Measurements from ENCODE around the gene CDH4. TPM values are rescaled to one million over a fixed set of nuclear protein-coding genes. Genes with fewer than 3 reads are reported as not detected.
"Not testable (repeated sequence)": the region's sequence is repeated elsewhere in the genome, so short reads cannot be mapped to it uniquely, and the experiment has no call there.

Gene CDH4
- total and polyA plus RNA-seq, 2 of the 13 experiments (the other 11 are each of a cell fraction or from before 2014, with no cell fraction given) = not detected

DNA sequence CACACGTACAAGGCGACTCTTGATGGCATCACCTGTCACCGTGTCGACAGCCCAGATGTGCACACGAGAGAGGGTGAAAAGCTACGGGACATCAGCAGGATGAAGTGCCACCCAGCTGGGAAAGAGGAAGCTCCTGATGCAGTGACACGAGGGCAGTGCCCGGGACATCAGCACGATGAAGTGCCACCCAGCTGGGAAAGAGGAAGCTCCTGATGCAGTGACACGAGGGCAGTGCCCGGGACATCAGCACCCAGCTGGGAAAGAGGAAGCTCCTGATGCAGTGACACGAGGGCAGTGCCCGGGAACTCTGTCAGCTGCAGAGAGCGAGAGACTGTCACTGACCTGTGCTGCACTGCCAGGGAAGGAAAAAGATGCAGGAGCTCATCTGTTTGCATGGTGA lies 732.4 kb downstream of the CDH4 start:
- H2AFZ ChIP-seq (ENCODE audit: low read length); H3K9me3 ChIP-seq (ENCODE audit: low read length); POLR2A ChIA-PET; H3K9ac ChIP-seq (ENCODE audit: insufficient read depth, low read depth, low read length); BruUV-seq (replicated peaks); in situ Hi-C loops (cut with HindIII; ENCODE audit: extremely low pct_ligation_motif_present, low pct_unique_long_range_greater_than_20kb); H3K27me3 ChIP-seq (ENCODE audit: control insufficient read depth in 1 of 2, insufficient read depth in 2 of 2, low read length in 2 of 2); H3K27ac ChIP-seq (ENCODE audit: extremely low read length, insufficient read depth, low read length); DNase-seq (ENCODE audit: low spot score); H3K4me3 ChIP-seq (replicated peaks in 1 of 3; ENCODE audit: insufficient read depth in 1 of 3, low read depth in 2 of 3, low read length in 3 of 3); ATAC-seq; intact Hi-C loops (cut with micrococcal nuclease; ENCODE audit: unreplicated experiment); H3K79me2 ChIP-seq (ENCODE audit: insufficient read depth, low read length); H3K4me2 ChIP-seq (ENCODE audit: low read depth, low read length); H3K4me1 ChIP-seq (ENCODE audit: insufficient read depth, low read length); FAIRE-seq; CTCF ChIA-PET (ENCODE audit: low intra/inter-chr PET ratio, low total read pairs): not testable (repeated sequence)
- H4K20me1 ChIP-seq (ENCODE audit: insufficient read depth, low read length) = peaks cover 20% of the 10 kb centered on the region; the same call in 1 of the 2 replicates
- H3K36me3 ChIP-seq (replicated peaks in 1 of 2; ENCODE audit: control insufficient read depth in 1 of 2, insufficient read depth in 2 of 2, low read length in 2 of 2) = peaks cover 15 to 59% of the 10 kb centered on the region in 2 experiments
- 92% methylated on average over 14 of the region's 14 CpGs for WGBS (ENCODE audit: low lambda C conversion rate)

DNA sequence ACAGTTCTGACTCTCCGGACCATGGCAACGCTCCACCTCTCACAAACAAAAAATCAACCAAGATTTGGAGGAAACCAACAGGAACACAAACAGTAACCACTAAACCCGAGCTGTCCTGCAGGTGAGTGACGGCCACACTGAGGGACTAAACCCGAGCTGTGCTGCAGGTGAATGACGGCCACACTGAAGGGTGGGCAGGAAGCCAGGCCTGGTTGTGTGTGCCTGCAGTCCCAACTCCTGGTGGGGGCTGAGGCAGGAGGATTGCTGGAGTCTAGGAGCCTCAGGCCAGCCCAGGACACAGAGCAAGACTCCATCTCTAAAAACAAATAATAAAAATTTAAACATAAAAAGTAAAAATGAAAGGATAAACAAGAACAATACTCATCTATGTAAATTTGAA lies 733.0 kb downstream of the CDH4 start:
- intact Hi-C loops (cut with micrococcal nuclease; ENCODE audit: unreplicated experiment) (no loop called here), in situ Hi-C loops (cut with HindIII; ENCODE audit: extremely low pct_ligation_motif_present, low pct_unique_long_range_greater_than_20kb) (no loop called here)
- H2AFZ ChIP-seq (ENCODE audit: low read length) = no peak overlapping the region
- H3K4me2 ChIP-seq (ENCODE audit: low read depth, low read length) = no peak overlapping the region
- CTCF ChIA-PET (ENCODE audit: low intra/inter-chr PET ratio, low total read pairs) = no interaction called here
- 0 out of 2 replicates have a peak, but pooled peaks cover 6% of the 10 kb centered on the region for H3K4me1 ChIP-seq (ENCODE audit: insufficient read depth, low read length)
- WGBS (ENCODE audit: low lambda C conversion rate) = 97% methylated on average over 6 of the region's 6 CpGs
- no peak overlapping the region for H3K4me3 ChIP-seq (replicated peaks in 1 of 3; ENCODE audit: insufficient read depth in 1 of 3, low read depth in 2 of 3, low read length in 3 of 3)
- DNase-seq (ENCODE audit: low spot score) = no peak
- no peaks in the 10 kb centered on the region for H3K27me3 ChIP-seq (ENCODE audit: control insufficient read depth in 1 of 2, insufficient read depth in 2 of 2, low read length in 2 of 2)
- no peak overlapping the region for H3K27ac ChIP-seq (ENCODE audit: extremely low read length, insufficient read depth, low read length)
- no peak overlapping the region for H3K9ac ChIP-seq (ENCODE audit: insufficient read depth, low read depth, low read length)
- no peak for FAIRE-seq
- POLR2A ChIA-PET = no interaction called here
- no peak for ATAC-seq
- TF ChIP-seq SUZ12 (IDR thresholded peaks at IDR 0.05; ENCODE audit: low read depth, low read length) (no peak), ZBTB3 (CRISPR knock-in tag; IDR thresholded peaks at IDR 0.05; ENCODE audit: borderline replicate concordance, low read depth) (no peak), ZNF34 (CRISPR knock-in tag; IDR thresholded peaks at IDR 0.05; ENCODE audit: borderline replicate concordance) (no peak), BRCA1 (CRISPR knock-in tag; IDR thresholded peaks at IDR 0.05) (no peak), THAP11 (CRISPR knock-in tag; IDR thresholded peaks at IDR 0.05) (no peak), ZFP62 (CRISPR knock-in tag; IDR thresholded peaks at IDR 0.05) (no peak), ZNF44 (CRISPR knock-in tag; IDR thresholded peaks at IDR 0.05) (no peak), ZNF331 (CRISPR knock-in tag; IDR thresholded peaks at IDR 0.05) (no peak), NAIF1 (CRISPR knock-in tag; IDR thresholded peaks at IDR 0.05; ENCODE audit: borderline replicate concordance) (no peak), PAF1 (CRISPR knock-in tag; IDR thresholded peaks at IDR 0.05) (no peak)
- TF ChIP-seq, protein P1, sequence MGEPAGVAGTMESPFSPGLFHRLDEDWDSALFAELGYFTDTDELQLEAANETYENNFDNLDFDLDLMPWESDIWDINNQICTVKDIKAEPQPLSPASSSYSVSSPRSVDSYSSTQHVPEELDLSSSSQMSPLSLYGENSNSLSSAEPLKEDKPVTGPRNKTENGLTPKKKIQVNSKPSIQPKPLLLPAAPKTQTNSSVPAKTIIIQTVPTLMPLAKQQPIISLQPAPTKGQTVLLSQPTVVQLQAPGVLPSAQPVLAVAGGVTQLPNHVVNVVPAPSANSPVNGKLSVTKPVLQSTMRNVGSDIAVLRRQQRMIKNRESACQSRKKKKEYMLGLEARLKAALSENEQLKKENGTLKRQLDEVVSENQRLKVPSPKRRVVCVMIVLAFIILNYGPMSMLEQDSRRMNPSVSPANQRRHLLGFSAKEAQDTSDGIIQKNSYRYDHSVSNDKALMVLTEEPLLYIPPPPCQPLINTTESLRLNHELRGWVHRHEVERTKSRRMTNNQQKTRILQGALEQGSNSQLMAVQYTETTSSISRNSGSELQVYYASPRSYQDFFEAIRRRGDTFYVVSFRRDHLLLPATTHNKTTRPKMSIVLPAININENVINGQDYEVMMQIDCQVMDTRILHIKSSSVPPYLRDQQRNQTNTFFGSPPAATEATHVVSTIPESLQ (CRISPR knock-in tag; conservative IDR thresholded peaks at IDR 0.05) = no peak
- TF ChIP-seq, protein P2, sequence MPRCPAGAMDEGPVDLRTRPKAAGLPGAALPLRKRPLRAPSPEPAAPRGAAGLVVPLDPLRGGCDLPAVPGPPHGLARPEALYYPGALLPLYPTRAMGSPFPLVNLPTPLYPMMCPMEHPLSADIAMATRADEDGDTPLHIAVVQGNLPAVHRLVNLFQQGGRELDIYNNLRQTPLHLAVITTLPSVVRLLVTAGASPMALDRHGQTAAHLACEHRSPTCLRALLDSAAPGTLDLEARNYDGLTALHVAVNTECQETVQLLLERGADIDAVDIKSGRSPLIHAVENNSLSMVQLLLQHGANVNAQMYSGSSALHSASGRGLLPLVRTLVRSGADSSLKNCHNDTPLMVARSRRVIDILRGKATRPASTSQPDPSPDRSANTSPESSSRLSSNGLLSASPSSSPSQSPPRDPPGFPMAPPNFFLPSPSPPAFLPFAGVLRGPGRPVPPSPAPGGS (CRISPR knock-in tag; IDR thresholded peaks at IDR 0.05) = no peak
- peaks cover 16 to 62% of the 10 kb centered on the region in 2 experiments for H3K36me3 ChIP-seq (replicated peaks in 1 of 2; ENCODE audit: control insufficient read depth in 1 of 2, insufficient read depth in 2 of 2, low read length in 2 of 2)
- peaks cover 20% of the 10 kb centered on the region; the same call in 1 of the 2 replicates for H4K20me1 ChIP-seq (ENCODE audit: insufficient read depth, low read length)
- H3K9me3 ChIP-seq (ENCODE audit: low read length) = no peaks in the 10 kb centered on the region
- no TSS peak for BruUV-seq (replicated peaks)
- H3K79me2 ChIP-seq (ENCODE audit: insufficient read depth, low read length) = no peaks in the 10 kb centered on the region

Measured in HepG2 (cell line).